COLO668 (cell line): ENCODE measurements around the gene SEMA4F.

Experiments used
- DNase-seq: peaks from one replicate; lab custom pipeline; 2025; ENCODE audit not compliant: unreplicated experiment; lab: John Stamatoyannopoulos, UW

The SEMA4F gene

DNA sequence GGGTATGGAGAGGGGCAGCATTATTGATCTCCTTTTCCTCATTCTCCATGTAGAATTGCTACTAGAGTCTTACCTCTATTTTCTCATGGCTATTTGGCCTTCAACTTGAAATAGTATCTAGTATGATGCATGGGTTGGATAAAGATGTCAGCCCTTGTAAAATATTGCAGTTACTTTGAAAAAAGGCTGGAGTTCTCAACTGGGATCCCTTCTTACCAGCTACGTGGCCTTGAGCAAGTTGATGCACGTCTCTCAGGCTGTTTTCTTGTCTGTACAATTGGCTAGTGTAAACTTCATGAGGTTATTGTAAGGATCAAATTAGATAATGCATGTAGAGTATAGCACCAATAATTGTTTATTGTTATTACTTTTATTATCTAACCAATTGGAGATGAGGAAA lies 50.2 kb downstream of the SEMA4F start:
- no peak for DNase-seq

DNA sequence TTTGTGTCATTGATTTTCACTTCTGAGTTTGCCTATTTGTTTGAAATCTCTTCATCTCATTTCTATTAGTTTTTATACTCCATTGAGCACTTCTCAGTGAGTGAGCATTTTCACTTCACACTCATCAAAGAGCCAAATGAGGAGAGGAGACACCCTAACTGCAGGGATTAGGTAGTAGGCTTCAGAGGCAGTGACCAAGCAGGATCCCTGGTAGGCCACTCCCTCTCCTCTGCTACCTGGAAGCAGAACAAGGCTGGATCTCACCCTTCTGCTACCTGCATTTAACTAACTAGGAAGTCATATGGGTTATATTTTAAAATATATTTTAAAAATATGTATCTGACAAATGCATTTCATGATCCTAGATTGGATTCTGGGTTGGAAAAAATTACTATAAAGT lies 52.7 kb downstream of the SEMA4F start:
- DNase-seq, result no peak

DNA sequence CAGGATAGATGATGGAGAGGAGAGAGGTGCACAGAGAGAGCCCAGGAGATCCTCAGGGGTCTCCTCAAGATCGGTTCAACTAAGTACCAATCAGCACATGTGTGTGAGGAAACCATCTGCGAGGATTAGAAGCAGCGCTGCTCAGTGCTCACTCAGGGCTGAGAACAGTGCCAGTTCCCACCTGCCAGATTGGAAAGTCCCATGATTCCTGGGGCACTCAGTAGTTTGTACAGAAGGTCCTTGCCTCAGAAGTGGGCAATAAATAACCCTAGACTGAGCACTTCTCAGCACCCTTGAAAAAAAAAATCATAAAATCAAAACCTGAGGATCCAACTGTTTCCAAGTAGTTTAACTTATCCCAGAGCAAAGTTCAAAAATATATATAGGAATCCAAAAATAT lies 53.8 kb downstream of the SEMA4F start:
- DNase-seq, result no peak

DNA sequence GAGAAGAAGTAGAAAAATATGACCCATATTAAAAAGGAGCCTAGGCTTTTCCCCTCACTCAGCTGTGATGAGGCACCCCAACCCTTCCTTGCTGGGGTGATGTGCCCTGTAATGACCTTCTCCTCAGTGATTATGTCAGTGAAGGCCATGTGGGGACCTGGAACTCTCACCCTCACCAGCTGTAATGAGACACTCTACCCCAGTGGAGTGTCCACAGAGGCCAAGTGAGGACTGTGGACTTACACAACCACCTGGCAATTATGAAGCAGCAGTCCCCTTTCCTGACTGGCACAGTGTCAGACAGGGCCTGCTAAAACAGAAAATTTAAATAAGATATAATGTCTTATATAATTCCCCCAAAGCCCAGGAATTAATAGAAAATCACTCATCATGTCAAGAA lies 54.2 kb downstream of the SEMA4F start:
- no peak for DNase-seq

DNA sequence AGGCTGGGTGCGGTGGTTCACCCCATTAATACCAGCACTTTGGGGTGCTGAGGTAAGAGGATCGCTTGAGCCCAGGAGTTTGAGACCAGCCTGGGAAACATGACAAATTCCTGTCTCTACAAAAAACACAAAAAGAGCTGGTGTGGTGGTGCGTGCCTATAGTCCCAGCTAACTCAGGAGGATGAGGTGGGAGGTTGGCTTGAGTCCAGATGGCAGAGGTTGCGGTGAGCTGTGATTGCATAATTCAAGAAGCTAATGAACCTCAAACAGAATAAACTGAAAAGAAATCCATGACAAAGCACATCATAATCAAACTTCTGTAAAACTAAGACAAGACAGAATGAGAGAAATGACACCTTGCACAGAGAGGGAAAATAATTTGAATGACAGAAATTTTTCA lies 54.8 kb downstream of the SEMA4F start:
- no peak for DNase-seq

DNA sequence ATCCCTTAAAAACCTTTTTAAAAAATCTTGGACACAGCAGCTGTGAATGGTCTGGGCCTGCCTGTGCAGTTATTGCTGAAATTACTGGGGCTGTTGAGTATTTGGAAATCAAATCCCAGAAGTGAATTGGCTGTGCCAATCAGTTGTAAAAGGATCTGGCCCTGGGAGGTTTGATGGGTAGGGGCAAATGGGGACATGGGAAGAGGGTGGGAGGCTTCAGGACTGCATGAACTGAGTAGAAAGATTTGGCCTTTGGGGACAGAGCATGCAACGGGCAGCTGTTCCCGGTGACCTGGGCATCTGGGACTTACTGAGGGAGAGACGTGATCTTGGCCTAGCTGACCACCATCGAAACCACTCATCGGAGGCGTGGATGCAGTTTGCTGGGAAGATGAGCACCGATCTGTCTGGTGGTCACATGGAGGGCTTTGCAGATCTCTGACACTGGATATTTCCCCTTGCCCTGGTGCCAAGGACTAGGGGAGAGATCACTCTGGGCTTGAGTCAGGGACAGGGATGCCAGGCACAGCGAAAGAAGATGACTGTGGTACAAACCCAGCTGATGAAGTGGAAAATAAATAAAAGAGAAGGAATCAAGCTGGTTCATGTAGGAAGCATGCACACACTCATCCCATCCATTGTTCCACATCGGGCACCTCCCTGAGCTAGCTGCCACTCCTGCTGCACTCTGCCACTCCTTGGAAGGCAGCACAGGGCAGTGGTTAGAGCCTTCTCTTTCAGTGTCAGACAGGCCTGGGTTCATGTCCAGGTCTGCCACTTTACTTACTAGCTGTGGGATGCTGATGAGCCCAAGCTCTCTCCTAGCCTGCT lies 58.4 kb downstream of the SEMA4F start:
- no peak for DNase-seq

DNA sequence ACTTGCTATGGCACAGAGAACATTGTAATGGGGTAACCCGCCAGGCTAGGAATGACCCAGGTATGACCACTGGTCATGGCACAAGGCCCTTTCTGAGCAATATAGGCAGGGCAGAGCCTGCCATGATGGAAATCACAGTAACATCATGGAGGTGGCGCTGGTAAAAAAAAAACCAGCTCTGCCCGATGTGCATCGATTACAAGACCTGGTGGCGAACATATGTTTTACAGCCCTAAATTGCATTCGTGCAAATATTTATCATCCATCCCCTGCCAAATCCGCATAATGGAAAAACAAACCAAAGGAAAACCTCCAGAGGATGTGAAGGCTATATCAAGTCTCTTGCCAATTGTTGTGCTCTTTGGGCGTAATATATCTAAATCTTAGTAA lies 60.6 kb downstream of the SEMA4F start:
- no peak for DNase-seq

DNA sequence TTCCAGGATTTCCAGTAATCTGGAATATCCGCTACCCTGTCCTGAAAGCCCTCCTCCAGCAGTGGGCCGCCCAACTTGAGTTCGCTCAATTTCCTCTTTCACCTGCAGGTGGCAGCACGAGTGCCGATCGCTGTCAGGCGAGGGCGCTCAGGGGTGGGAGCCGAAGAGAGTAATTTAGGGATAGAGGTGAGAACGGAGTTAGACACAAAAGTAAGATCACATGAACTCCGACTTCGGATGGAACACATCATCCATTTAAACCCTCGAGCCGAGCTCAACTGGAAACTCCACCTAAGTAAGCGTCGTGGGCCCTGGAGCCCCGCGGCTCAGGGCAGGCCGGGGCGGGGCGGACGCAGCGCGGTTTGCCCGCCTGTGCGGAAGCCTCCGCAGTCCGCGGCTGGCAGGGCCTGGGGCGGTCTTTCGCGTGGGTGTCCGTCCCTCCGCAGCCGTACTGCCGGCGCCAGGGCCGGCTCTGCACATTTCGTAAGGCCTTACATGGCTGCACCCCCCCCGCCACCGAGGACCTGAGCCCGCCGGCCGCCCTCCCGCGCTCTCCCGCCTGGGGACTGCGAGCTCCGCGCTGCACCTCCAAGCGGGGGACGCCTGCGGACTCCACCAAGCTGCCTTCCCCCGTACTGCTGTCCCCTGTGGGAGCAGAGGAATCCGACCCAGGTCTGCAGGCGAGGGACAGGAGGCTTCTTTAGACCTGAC lies 61.2 kb downstream of the SEMA4F start:
- DNase-seq, result peak; percentile 80

DNA sequence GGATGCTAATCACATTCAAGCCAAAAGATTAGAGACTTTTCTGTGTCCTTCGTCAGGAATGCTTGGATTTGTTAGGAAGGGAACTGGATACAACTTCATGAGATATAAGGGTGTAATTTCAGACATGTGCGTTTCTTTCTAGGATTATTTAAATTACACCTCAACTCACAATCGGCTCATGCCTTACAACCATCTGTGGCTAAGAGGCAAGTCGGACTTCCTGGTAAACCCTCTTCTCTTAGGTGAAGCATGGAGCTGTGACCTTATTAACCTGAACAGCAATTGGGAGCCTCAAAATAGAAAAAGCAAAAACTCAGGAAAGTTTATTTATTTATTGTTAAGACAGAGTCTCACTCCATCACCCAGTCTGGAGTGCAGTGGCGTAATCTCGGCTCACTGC lies 61.8 kb downstream of the SEMA4F start:
- no peak for DNase-seq

DNA sequence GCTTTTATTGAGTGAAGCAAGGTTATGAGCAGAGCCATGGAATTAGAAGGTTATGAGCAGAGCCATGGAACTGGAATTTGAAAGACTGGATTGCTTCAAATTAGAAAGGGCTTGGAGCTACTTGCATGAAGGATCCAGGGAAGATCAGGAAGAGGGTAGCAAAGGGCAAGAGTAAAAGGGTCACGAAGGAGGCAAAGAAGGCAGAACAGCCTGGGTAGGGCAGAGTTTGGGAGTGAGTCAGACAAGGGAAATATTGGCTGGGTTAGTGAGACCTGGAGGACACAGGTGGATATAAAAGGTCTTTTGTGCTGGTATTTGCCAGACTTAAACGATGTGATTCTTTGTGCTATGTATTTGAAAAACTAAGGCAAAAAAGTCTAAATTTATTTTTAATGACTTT lies 65.0 kb downstream of the SEMA4F start:
- no peak for DNase-seq

DNA sequence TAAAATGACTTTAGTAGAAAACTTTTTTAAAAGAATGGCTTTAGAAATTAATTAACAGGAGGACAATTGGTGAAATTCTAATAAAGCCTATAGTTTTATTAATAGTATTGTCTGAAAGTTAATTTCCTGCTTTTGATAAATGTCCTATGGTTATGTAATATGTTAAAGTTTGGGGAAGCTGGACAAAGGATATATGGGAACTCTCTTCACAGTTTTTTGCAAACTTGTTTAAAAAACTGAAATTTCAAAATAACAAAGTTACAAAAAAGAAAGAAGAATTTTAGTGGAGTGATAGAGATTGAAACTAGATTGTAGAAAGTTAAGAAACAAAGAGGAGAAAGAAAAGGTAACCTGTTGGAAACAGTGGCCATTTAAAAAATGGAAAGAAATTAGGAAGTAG lies 67.3 kb downstream of the SEMA4F start:
- no peak for DNase-seq

DNA sequence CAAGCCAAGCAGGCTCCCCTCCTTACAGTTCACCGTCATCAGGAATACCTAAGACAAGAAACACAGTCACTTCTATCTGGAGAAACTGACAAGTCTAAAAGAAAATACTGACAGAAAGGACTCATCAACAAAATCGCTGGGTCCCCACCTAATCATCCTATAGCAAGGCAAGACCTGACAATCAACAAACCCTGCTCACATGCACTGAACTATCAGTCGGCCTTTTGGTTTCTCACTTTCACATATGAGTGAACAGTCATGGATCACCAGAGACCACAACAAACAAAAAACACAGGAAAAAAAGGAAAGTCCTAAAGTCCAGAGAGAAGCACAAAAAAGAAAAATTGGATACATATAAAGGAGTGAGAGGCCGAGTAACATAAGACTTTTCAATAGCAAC lies 70.4 kb downstream of the SEMA4F start:
- DNase-seq, result no peak

DNA sequence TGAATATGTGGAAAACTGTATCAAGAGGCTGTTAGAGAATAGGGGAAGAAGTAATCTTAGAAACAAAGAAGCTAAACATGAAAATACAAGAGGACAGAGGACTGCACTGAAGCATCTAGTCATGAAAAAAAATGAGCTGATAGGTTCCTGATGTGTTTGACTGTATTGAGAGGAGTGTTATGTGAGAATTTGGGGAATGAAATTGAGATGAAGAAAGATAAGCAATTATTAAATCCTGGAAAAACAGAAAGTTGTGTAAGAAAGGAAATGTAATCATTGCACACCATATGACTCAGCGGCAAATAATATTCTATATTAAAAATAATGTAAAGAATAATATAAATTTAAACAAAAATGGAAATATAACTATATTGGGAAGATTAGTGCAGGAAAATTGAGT lies 71.2 kb downstream of the SEMA4F start:
- no peak for DNase-seq

DNA sequence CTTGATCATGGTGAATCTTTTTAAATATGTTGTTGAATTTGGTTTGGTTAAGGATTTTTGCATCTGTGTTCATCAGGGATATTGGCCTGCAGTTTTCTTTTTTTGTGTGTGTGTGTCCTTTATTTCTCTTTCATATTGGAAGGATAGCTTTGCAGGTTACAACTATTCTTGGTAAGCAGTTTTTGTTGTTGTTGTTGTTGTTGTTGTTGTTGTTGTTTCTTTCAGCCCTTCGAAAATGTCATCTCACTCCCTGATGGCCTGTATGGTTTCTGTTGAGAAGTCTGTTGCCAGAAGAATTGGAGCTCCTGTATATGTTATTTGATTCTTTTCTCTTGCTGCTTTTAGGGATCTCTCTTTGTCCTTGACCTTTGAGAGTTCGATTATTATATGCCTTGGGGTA lies 74.8 kb downstream of the SEMA4F start:
- DNase-seq, result no peak

DNA sequence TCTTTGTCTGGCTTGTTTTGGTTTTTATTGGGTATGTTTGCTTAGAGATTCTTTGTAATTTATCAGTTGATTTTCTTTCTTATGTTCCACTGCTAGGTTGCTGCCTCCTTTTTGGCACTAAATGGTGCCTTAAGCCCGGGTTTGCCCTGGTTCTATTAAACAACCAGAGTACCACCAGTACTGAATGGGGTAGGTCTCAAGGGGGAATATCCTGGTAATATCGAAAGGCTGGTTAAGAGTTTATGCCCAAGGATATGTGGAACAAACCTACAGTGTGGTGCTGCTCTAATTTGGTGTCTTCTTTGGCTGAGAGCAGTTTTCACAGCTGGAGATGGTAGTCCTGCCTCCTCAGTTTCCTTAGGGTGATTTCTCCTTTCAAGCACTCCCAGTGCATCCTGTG lies 76.5 kb downstream of the SEMA4F start:
- no peak for DNase-seq
